ENCODE data around the gene IER3.

Gene IER3

GRCh38 chr6:30747902-30748769 lies 3.8 kb upstream of the IER3 start:
- DNase-seq: no peak

GRCh38 chr6:30747300-30747687 lies 2.9 kb upstream of the IER3 start:
- peak in 2 of 3 donors; percentile 39 to 60 for DNase-seq

GRCh38 chr6:30743099-30744053 lies 971 bp downstream of the IER3 start:
- DNase-seq: peak; percentile 65 to 73 (median 65)

GRCh38 chr6:30742316-30743098 lies 1.8 kb downstream of the IER3 start, which contains the start of gene FLOT1:
Gene FLOT1, minus strand, starts transcription at chr6:30742687. Its CDS starts 498 bp downstream, at chr6:30742189.
- DNase-seq: peak; percentile 99 to 100 (median 100)

- peak in 1 of 3 donors; percentile 74 for DNase-seq
Measured at GRCh38 chr6:30741789-30742315, 2.5 kb downstream of the IER3 start.

- DNase-seq: peak; percentile 57 to 74 (median 72)
Measured at GRCh38 chr6:30741063-30741779, 3.1 kb downstream of the IER3 start.

GRCh38 chr6:30740540-30740870 lies 3.8 kb downstream of the IER3 start:
- DNase-seq: peak in 1 of 3 donors; percentile 61

GRCh38 chr6:30738532-30738931 lies 5.8 kb downstream of the IER3 start:
- DNase-seq: peak in 1 of 3 donors; percentile 61

- peak; percentile 37 to 69 (median 56) for DNase-seq
Measured at GRCh38 chr6:30735668-30736314, 8.6 kb downstream of the IER3 start.

GRCh38 chr6:30732237-30732943 lies 12.0 kb downstream of the IER3 start:
- DNase-seq: no peak

- peak; percentile 68 to 80 (median 70) for DNase-seq
Measured at GRCh38 chr6:30730601-30731435, 13.5 kb downstream of the IER3 start.

GRCh38 chr6:30727920-30728553 lies 16.3 kb downstream of the IER3 start:
- DNase-seq: no peak

- DNase-seq: no peak
Measured at GRCh38 chr6:30726506-30727413, 17.6 kb downstream of the IER3 start.

- DNase-seq: no peak
Measured at GRCh38 chr6:30725713-30726505, 18.4 kb downstream of the IER3 start.

GRCh38 chr6:30724906-30725667 lies 19.3 kb downstream of the IER3 start:
- peak in 2 of 3 donors; percentile 48 to 58 for DNase-seq

Data from suppressor macrophage treated with lipopolysaccharide for 1 hour (primary cell).